Neuronal stem cell (in vitro differentiated cells): ENCODE results near the gene ABHD17C.

ENCODE experiments used
- DNase-seq: peaks from one replicate; pipeline ENCODE4 v3.0.0-alpha.2; 2013; ENCODE audit warnings: low spot score
- H2AFZ ChIP-seq: one replicate; pipeline ENCODE4 v1.6.1; 2013; ENCODE audit warnings: mild to moderate bottlenecking, low read length, inconsistent platforms
- H2AK5ac ChIP-seq: 2 replicates; pipeline ENCODE4 v1.6.1; 2013; ENCODE audit warnings: low read depth, mild to moderate bottlenecking, inconsistent platforms, low read length, moderate library complexity, mixed read lengths
- H2BK120ac ChIP-seq: 2 replicates; pipeline ENCODE4 v1.6.1; 2013; ENCODE audit warnings: low read depth, mild to moderate bottlenecking, inconsistent platforms, low read length, moderate library complexity, mixed read lengths
- H2BK12ac ChIP-seq: one replicate; pipeline ENCODE4 v1.6.1; 2013; ENCODE audit warnings: low read length, inconsistent platforms
- H2BK15ac ChIP-seq: 2 replicates; pipeline ENCODE4 v1.6.1; 2013; ENCODE audit warnings: mild to moderate bottlenecking, low read length, inconsistent platforms, mixed read lengths
- H2BK5ac ChIP-seq: one replicate; pipeline ENCODE4 v1.6.1; 2013; ENCODE audit warnings: inconsistent platforms, mild to moderate bottlenecking, low read length, moderate library complexity
- H3K14ac ChIP-seq: one replicate; pipeline ENCODE4 v1.6.1; 2013; ENCODE audit warnings: low read length, inconsistent platforms
- H3K18ac ChIP-seq: 2 replicates; pipeline ENCODE4 v1.6.1; 2013; ENCODE audit warnings: low read length, inconsistent platforms
- H3K23ac ChIP-seq: 2 replicates; pipeline ENCODE4 v1.6.1; 2013; ENCODE audit warnings: low read depth, mild to moderate bottlenecking, mixed read lengths, low read length, inconsistent platforms; ENCODE audit not compliant: poor library complexity
- H3K27ac ChIP-seq: replicated peaks from 3 replicates; pipeline ENCODE4 v1.5.1; 2013; ENCODE audit warnings: low read length, inconsistent platforms
- H3K27me3 ChIP-seq, 3 experiments: 2 replicates each; pipeline ENCODE4 v1.6.1; 2013; ENCODE audit warnings: low read length in 3 of 3, mild to moderate bottlenecking in 2 of 3, inconsistent platforms in 1 of 3, low read depth in 1 of 3, mixed read lengths in 1 of 3, moderate library complexity in 1 of 3; ENCODE audit not compliant: control insufficient read depth in 3 of 3, insufficient read depth in 3 of 3
- H3K36me3 ChIP-seq, 2 donors: replicated peaks in 1 of 2; 2 replicates each; pipeline ENCODE4 v1.6.1; 2013; ENCODE audit warnings: low read length in 2 of 2; ENCODE audit not compliant: control insufficient read depth in 2 of 2, insufficient read depth in 2 of 2
- H3K4ac ChIP-seq: 2 replicates; pipeline ENCODE4 v1.6.1; 2013; ENCODE audit warnings: inconsistent platforms, mild to moderate bottlenecking, low read length, moderate library complexity
- H3K4me1 ChIP-seq, 2 donors: 1 replicate in 1 of 2; 2 replicates in 1 of 2; pipeline ENCODE4 v1.6.1; 2013; ENCODE audit warnings: low read length in 2 of 2, low read depth in 1 of 2; ENCODE audit not compliant: control insufficient read depth in 2 of 2, insufficient read depth in 1 of 2
- H3K4me2 ChIP-seq: one replicate; pipeline ENCODE4 v1.6.1; 2013; ENCODE audit warnings: mild to moderate bottlenecking, low read length, inconsistent platforms; ENCODE audit not compliant: insufficient read depth, poor library complexity, severe bottlenecking
- H3K4me3 ChIP-seq, 2 donors: 2 replicates each; pipeline ENCODE4 v1.5.1; 2013; ENCODE audit warnings: low read length in 2 of 2, mild to moderate bottlenecking in 2 of 2, inconsistent platforms in 1 of 2, moderate library complexity in 1 of 2
- H3K79me1 ChIP-seq: one replicate; pipeline ENCODE4 v1.6.1; 2013; ENCODE audit warnings: low read depth, mild to moderate bottlenecking, inconsistent platforms, low read length, moderate library complexity
- H3K9ac ChIP-seq: one replicate; pipeline ENCODE4 v1.6.1; 2013; ENCODE audit warnings: mild to moderate bottlenecking, low read depth, low read length, inconsistent platforms; ENCODE audit not compliant: poor library complexity
- H3K9me3 ChIP-seq, 2 donors: replicated peaks in 1 of 2; 2 replicates each; pipeline versions ENCODE3 to v1.6.1; 2013; ENCODE audit warnings: low read length in 2 of 2, mild to moderate bottlenecking in 2 of 2, inconsistent platforms in 1 of 2, low read depth in 1 of 2, mixed read lengths in 1 of 2, moderate library complexity in 1 of 2; ENCODE audit not compliant: control insufficient read depth in 2 of 2, insufficient read depth in 1 of 2
- H4K8ac ChIP-seq: one replicate; pipeline ENCODE4 v1.6.1; 2013; ENCODE audit warnings: low read depth, mild to moderate bottlenecking, inconsistent platforms, low read length, moderate library complexity
- H4K91ac ChIP-seq: one replicate; pipeline ENCODE4 v1.6.1; 2013; ENCODE audit warnings: low read length, low read depth, mild to moderate bottlenecking, inconsistent platforms; ENCODE audit not compliant: poor library complexity
- WGBS, 2 donors: extraction: QIAGEN DNeasy Blood & Tissue Kit; methylation state at CpG; one replicate each; pipeline ENCODE4 v1.1.7; 2013; ENCODE audit warnings: missing lambda C conversion rate in 2 of 2, mixed read lengths in 1 of 2; ENCODE audit not compliant: insufficient read length in 2 of 2, insufficient replicate concordance in 1 of 2; ENCODE audit errors: extremely low coverage in 2 of 2; 5-methylcytosine and 5-hydroxymethylcytosine counted together

Gene ABHD17C

DNA sequence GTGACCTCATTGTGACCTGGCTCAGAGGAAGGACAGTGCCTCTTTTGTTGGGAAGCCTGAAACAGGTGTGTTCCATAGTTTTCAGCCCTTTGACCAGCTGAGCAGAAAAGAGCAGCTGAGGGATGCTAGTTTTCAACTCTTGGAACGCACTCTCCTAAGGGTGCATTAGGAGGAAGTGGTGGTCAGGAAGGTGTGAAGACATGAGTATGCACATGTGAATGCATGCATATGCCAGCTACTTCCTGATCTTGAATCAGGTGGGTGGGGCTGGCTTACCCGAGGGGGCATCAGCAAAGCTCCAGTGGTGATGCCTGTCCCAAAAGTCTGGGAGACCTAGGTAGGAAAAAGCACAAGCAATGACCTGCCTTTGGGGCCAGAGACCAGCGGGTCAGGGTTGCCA lies 60.8 kb downstream of the ABHD17C start:
- H3K27me3 ChIP-seq, result no peaks in the 10 kb centered on the region
- H2BK120ac ChIP-seq, result no peak overlapping the region
- no peak overlapping the region for H2BK15ac ChIP-seq
- no peak overlapping the region for H2AK5ac ChIP-seq
- H3K4me3 ChIP-seq, result peak overlapping the region in 1 of 2 donors; percentile 27
- H3K9ac ChIP-seq, result no peak overlapping the region
- peaks cover under 1 to 5% of the 10 kb centered on the region in 2 donors for H3K4me1 ChIP-seq
- no peak overlapping the region for H3K27ac ChIP-seq
- no CpG with 5 or more reads among the region's 3 CpGs for WGBS, 2 donors
- DNase-seq, result no peak
- H3K18ac ChIP-seq, result no peak overlapping the region
- no peak overlapping the region for H3K4me2 ChIP-seq
- H4K91ac ChIP-seq, result no peak overlapping the region
- no peaks in the 10 kb centered on the region for H3K79me1 ChIP-seq
- no peak overlapping the region for H3K14ac ChIP-seq
- no peaks in the 10 kb centered on the region for H3K9me3 ChIP-seq
- H2BK12ac ChIP-seq, result no peak overlapping the region
- H3K4ac ChIP-seq, result no peak overlapping the region
- H3K23ac ChIP-seq, result no peak overlapping the region
- peaks cover 5 to 36% of the 10 kb centered on the region in 2 donors for H3K36me3 ChIP-seq
- H2BK5ac ChIP-seq, result no peak overlapping the region
- no peak overlapping the region for H4K8ac ChIP-seq
- H2AFZ ChIP-seq, result no peak overlapping the region

DNA sequence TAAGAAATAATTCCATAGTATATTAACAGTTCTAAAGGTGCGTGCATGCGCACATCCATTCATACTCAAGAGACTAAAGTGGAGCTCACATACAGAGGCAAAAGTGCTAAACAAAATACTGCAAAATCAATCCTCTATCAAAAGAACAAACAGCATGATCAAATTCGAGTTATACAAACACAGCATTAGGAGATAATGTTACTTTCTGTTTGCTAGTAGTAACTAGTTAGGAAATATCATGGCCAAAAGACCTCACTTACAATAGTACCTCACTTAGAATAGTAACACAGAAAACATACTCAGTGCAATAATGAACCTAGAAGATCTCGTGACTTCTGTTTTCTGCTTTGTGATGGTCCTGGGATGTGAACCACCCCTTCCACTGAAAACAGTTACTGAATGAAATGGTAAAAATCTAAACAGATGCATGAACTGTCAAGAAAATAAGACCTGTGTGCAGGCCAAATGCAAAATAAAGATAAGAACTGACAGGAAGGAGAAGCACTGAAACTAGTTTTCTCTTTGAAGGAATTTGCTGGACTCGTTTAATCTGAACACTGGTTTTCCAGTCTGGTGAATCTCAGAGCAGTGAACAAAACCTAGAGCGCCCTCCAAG lies 63.1 kb downstream of the ABHD17C start:
- no peak overlapping the region for H2AK5ac ChIP-seq
- H3K79me1 ChIP-seq, result no peaks in the 10 kb centered on the region
- H3K27me3 ChIP-seq, result no peaks in the 10 kb centered on the region
- H3K9ac ChIP-seq, result no peak overlapping the region
- H3K14ac ChIP-seq, result no peak overlapping the region
- H2BK120ac ChIP-seq, result no peak overlapping the region
- H4K91ac ChIP-seq, result no peak overlapping the region
- H3K27ac ChIP-seq, result no peak overlapping the region
- H2BK12ac ChIP-seq, result no peak overlapping the region
- H2AFZ ChIP-seq, result no peak overlapping the region
- H3K36me3 ChIP-seq, result peaks cover 5 to 26% of the 10 kb centered on the region in 2 donors
- DNase-seq, result no peak
- no peak overlapping the region for H3K23ac ChIP-seq
- H3K4me2 ChIP-seq, result no peak overlapping the region
- H2BK15ac ChIP-seq, result no peak overlapping the region
- H3K4me3 ChIP-seq, result no peak overlapping the region
- H3K4me1 ChIP-seq, result peaks cover 0 to 5% of the 10 kb centered on the region in 2 donors
- H4K8ac ChIP-seq, result no peak overlapping the region
- H3K9me3 ChIP-seq, result no peaks in the 10 kb centered on the region
- WGBS, 2 donors, result no CpG with 5 or more reads among the region's 6 CpGs
- no peak overlapping the region for H3K4ac ChIP-seq
- no peak overlapping the region for H2BK5ac ChIP-seq
- H3K18ac ChIP-seq, result no peak overlapping the region

DNA sequence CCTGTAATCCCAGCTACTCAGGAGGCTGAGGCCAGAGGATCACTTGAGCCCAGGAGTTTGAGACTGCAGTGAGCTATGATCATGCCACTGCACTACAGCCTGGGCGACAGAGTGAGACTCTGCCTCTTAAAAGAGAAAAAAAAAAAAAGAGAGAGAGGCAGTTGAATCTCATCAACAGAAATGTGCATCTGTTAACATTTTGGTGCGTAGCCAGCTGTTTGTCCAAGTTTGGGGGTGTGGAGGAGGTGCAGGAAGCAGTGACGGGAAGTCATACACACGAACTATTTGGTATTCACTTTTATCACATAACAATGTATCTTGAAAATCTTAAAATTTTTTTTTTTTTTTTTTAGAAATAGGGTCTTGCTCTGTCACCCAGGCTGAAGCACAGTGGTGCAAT lies 65.8 kb downstream of the ABHD17C start:
- no peak overlapping the region for H2BK120ac ChIP-seq
- no peak overlapping the region for H2AK5ac ChIP-seq
- no peak overlapping the region for H3K4me3 ChIP-seq
- no peak overlapping the region for H3K23ac ChIP-seq
- H3K9me3 ChIP-seq, result no peaks in the 10 kb centered on the region
- no peaks in the 10 kb centered on the region for H3K79me1 ChIP-seq
- H3K27me3 ChIP-seq, result no peaks in the 10 kb centered on the region
- H2BK5ac ChIP-seq, result no peak overlapping the region
- no peak overlapping the region for H2BK12ac ChIP-seq
- no peak overlapping the region for H3K27ac ChIP-seq
- no peak overlapping the region for H3K4ac ChIP-seq
- H3K36me3 ChIP-seq, result peaks cover 0 to 2% of the 10 kb centered on the region in 2 donors
- H3K4me2 ChIP-seq, result no peak overlapping the region
- no peak overlapping the region for H3K18ac ChIP-seq
- H2BK15ac ChIP-seq, result no peak overlapping the region
- H3K14ac ChIP-seq, result no peak overlapping the region
- H4K8ac ChIP-seq, result no peak overlapping the region
- H2AFZ ChIP-seq, result no peak overlapping the region
- H4K91ac ChIP-seq, result no peak overlapping the region
- DNase-seq, result no peak
- H3K9ac ChIP-seq, result no peak overlapping the region
- WGBS, 2 donors, result no CpG with 5 or more reads among the region's 4 CpGs
- peaks cover 0 to 4% of the 10 kb centered on the region in 2 donors for H3K4me1 ChIP-seq

DNA sequence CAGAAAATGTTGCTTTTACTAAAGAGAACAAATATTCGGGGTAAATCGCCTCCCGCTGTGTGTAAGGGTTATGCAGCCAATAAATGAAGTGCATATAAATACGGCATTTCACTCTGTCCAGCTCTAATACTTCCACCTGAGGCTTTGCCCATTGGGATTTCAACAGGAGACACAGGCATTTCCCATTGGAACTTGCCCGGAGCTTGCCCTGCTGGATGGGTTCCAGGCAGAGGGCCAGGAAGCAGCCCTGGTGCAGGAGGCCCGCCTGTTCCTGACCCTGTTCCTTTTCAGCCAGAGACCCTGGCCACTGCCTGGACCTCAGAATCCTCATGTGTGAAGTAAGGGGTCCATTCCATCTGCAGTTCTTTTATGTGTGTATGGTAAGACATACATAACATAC lies 66.6 kb downstream of the ABHD17C start:
- no peak overlapping the region for H2AFZ ChIP-seq
- no peak overlapping the region for H3K9ac ChIP-seq
- H4K8ac ChIP-seq, result no peak overlapping the region
- H2BK5ac ChIP-seq, result no peak overlapping the region
- no peak overlapping the region for H3K4me3 ChIP-seq
- no peak overlapping the region for H3K27ac ChIP-seq
- H3K9me3 ChIP-seq, result no peaks in the 10 kb centered on the region
- H3K18ac ChIP-seq, result no peak overlapping the region
- no peak overlapping the region for H2AK5ac ChIP-seq
- H3K27me3 ChIP-seq, result no peaks in the 10 kb centered on the region
- H3K79me1 ChIP-seq, result no peaks in the 10 kb centered on the region
- H2BK120ac ChIP-seq, result no peak overlapping the region
- no peak overlapping the region for H2BK12ac ChIP-seq
- H3K36me3 ChIP-seq, result no peaks in the 10 kb centered on the region
- H3K4me2 ChIP-seq, result no peak overlapping the region
- WGBS, 2 donors, result no CpG with 5 or more reads among the region's 6 CpGs
- no peak overlapping the region for H3K23ac ChIP-seq
- DNase-seq, result no peak
- no peaks in the 10 kb centered on the region for H3K4me1 ChIP-seq
- H3K14ac ChIP-seq, result no peak overlapping the region
- no peak overlapping the region for H4K91ac ChIP-seq
- H2BK15ac ChIP-seq, result no peak overlapping the region
- no peak overlapping the region for H3K4ac ChIP-seq
